K562 (cell line): Measurements from ENCODE around the gene PRCD. TPM values are rescaled to one million over a fixed set of nuclear protein-coding genes. Genes with fewer than 3 reads are reported as not detected.

Source experiments
- BCLAF1 ChIP-seq, 2 experiments: fragments of 450-650 bp in 1 of 2; IDR thresholded peaks; 2 replicates each; pipeline ENCODE4 v1.6.1; 2011 to 2017; ENCODE audit warnings: low read depth in 2 of 2, antibody characterized with exemption in 1 of 2, borderline replicate concordance in 1 of 2, low read length in 1 of 2, mild to moderate bottlenecking in 1 of 2, mixed read lengths in 1 of 2; ENCODE audit not compliant: control insufficient read depth in 1 of 2
- CBX1 ChIP-seq: sonication (generic); IDR thresholded peaks from 2 replicates; pipeline ENCODE4 v1.6.1; 2016; ENCODE audit warnings: antibody characterized with exemption, low read depth, mild to moderate bottlenecking
- DIDO1 ChIP-seq: fragments of 450-650 bp; IDR thresholded peaks from 2 replicates; pipeline ENCODE4 v1.6.1; 2016; ENCODE audit warnings: low read depth, missing biosample characterization, missing genetic modification characterization
- FOXA3 ChIP-seq, 2 experiments: fragments of 450-650 bp in 1 of 2; sonication (generic) in 1 of 2; formaldehyde crosslinking; IDR thresholded peaks in 1 of 2; conservative IDR thresholded peaks in 1 of 2; 2 replicates each; pipeline versions ENCODE4 v1.4.0 to v1.8.0; 2020 to 2022; ENCODE audit warnings: mild to moderate bottlenecking in 2 of 2, missing genetic modification reagents in 1 of 2
- KDM2B ChIP-seq: fragments of 250-450 bp; sonication (Bioruptor Pico); IDR thresholded peaks from 2 replicates; pipeline ENCODE4 v1.8.0; 2021; ENCODE audit warnings: mild to moderate bottlenecking, moderate library complexity
- MCM2 ChIP-seq: fragments of 450-650 bp; IDR thresholded peaks from 2 replicates; pipeline ENCODE4 v1.6.1; 2017; ENCODE audit warnings: low read depth, mild to moderate bottlenecking
- RBBP5 ChIP-seq: fragments of 200-600 bp; sonication (generic); IDR thresholded peaks from 2 replicates; pipeline ENCODE4 v1.6.1; 2012; ENCODE audit warnings: borderline replicate concordance, mild to moderate bottlenecking, low read length, control low read depth, inconsistent platforms; ENCODE audit not compliant: insufficient read depth, poor library complexity, severe bottlenecking
- RBM25 ChIP-seq: fragments of 200-400 bp; formaldehyde crosslinking; IDR thresholded peaks from 2 replicates; pipeline ENCODE4 v1.6.1; 2018; ENCODE audit warnings: low read length, low read depth, moderate library complexity; ENCODE audit not compliant: severe bottlenecking
- SMAD2 ChIP-seq: fragments of 150-350 bp; IDR thresholded peaks from 2 replicates; pipeline ENCODE4 v1.6.1; 2014; ENCODE audit warnings: low read depth, mild to moderate bottlenecking, low read length
- ZNF212 ChIP-seq: fragments of 450-650 bp; formaldehyde crosslinking; IDR thresholded peaks from 2 replicates; pipeline ENCODE4 v1.4.0; 2020; ENCODE audit warnings: mild to moderate bottlenecking
- ZZZ3 ChIP-seq: fragments of 450-650 bp; IDR thresholded peaks from 2 replicates; pipeline ENCODE4 v1.6.1; 2016; ENCODE audit warnings: antibody characterized with exemption, mild to moderate bottlenecking, moderate library complexity
- polyA plus RNA-seq, 8 experiments: library from polyadenylated mRNA; depleted of rRNA in 4 of 8; stranded (reverse) in 5 of 8; unstranded in 3 of 8; fragments of >200 nt; fragmentation: Nextera tagmentation in 2 of 8; fragmentation: Illumina TruSeq in 1 of 8; extraction: Ambion mirVana in 2 of 8; extraction: Trizol in 1 of 8; gene quantifications; 2 replicates each; pipeline versions ENCODE4 v1.2.1 to v1.2.3, GENCODE V29; 2011 to 2014; ENCODE audit warnings: inconsistent platforms in 1 of 8, missing spikeins in 1 of 8
- total RNA-seq, 7 experiments: library from RNA; depleted of rRNA in 6 of 7; stranded (reverse); fragments of >200 nt in 6 of 7; fragmentation: Illumina TruSeq in 2 of 7; extraction: Trizol in 2 of 7; gene quantifications; 2 replicates each; pipeline versions ENCODE4 v1.2.1 to v1.2.3, GENCODE V29; 2011 to 2021; ENCODE audit warnings: low replicate concordance in 1 of 7
- TF ChIP-seq, protein P1 (sequence below): fragments of 450-650 bp; IDR thresholded peaks from 2 replicates; pipeline ENCODE4 v1.6.1; 2016; ENCODE audit warnings: mild to moderate bottlenecking, moderate library complexity

PRCD gene
- total and polyA plus RNA-seq, 9 of the 15 experiments (the other 6 are each of a cell fraction or from before 2014, with no cell fraction given), result 0.20 to 0.25 (median 0.21) TPM; not detected in 6

DNA sequence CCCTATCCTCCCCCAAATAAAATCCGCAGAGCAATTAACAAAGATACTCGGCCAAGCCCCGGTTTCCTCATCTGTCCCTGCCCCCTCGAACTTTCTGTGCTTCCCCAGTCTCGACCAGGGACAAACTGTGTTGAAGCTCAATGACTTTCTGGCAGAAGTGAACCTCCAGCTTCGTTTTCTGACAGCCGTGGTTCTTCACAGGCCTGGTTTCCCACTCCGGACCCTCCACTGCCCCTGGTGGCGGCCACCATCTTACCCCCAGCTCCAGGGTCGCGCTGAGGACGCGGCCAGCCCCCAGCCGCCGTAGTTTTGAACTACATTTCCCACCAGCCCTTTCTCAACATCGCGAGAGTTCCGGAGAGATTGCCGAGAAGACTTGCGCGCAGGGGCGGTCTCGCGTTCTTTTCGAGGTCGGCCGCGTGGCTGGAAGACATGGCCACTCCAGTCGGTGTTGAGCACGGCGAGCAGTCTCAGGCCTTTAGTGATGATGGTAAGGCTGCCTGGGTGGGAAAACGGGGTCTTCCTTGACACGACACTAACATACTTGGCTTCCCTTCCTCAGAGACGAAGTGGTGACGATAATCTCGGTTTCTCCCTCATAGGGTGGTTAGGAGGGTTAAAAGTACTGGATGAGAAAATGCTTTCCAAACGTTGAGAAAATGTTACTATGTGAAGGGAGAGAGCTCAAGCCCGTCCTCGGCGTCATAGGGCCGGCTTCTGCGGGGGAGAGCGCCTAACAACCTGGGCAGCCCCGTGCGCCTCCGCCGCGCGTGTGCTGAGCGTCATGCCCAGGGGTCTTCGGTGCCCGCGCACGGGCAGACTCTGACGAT, 17.7 kb downstream of the PRCD start (continued):
- TF ChIP-seq, protein P1, sequence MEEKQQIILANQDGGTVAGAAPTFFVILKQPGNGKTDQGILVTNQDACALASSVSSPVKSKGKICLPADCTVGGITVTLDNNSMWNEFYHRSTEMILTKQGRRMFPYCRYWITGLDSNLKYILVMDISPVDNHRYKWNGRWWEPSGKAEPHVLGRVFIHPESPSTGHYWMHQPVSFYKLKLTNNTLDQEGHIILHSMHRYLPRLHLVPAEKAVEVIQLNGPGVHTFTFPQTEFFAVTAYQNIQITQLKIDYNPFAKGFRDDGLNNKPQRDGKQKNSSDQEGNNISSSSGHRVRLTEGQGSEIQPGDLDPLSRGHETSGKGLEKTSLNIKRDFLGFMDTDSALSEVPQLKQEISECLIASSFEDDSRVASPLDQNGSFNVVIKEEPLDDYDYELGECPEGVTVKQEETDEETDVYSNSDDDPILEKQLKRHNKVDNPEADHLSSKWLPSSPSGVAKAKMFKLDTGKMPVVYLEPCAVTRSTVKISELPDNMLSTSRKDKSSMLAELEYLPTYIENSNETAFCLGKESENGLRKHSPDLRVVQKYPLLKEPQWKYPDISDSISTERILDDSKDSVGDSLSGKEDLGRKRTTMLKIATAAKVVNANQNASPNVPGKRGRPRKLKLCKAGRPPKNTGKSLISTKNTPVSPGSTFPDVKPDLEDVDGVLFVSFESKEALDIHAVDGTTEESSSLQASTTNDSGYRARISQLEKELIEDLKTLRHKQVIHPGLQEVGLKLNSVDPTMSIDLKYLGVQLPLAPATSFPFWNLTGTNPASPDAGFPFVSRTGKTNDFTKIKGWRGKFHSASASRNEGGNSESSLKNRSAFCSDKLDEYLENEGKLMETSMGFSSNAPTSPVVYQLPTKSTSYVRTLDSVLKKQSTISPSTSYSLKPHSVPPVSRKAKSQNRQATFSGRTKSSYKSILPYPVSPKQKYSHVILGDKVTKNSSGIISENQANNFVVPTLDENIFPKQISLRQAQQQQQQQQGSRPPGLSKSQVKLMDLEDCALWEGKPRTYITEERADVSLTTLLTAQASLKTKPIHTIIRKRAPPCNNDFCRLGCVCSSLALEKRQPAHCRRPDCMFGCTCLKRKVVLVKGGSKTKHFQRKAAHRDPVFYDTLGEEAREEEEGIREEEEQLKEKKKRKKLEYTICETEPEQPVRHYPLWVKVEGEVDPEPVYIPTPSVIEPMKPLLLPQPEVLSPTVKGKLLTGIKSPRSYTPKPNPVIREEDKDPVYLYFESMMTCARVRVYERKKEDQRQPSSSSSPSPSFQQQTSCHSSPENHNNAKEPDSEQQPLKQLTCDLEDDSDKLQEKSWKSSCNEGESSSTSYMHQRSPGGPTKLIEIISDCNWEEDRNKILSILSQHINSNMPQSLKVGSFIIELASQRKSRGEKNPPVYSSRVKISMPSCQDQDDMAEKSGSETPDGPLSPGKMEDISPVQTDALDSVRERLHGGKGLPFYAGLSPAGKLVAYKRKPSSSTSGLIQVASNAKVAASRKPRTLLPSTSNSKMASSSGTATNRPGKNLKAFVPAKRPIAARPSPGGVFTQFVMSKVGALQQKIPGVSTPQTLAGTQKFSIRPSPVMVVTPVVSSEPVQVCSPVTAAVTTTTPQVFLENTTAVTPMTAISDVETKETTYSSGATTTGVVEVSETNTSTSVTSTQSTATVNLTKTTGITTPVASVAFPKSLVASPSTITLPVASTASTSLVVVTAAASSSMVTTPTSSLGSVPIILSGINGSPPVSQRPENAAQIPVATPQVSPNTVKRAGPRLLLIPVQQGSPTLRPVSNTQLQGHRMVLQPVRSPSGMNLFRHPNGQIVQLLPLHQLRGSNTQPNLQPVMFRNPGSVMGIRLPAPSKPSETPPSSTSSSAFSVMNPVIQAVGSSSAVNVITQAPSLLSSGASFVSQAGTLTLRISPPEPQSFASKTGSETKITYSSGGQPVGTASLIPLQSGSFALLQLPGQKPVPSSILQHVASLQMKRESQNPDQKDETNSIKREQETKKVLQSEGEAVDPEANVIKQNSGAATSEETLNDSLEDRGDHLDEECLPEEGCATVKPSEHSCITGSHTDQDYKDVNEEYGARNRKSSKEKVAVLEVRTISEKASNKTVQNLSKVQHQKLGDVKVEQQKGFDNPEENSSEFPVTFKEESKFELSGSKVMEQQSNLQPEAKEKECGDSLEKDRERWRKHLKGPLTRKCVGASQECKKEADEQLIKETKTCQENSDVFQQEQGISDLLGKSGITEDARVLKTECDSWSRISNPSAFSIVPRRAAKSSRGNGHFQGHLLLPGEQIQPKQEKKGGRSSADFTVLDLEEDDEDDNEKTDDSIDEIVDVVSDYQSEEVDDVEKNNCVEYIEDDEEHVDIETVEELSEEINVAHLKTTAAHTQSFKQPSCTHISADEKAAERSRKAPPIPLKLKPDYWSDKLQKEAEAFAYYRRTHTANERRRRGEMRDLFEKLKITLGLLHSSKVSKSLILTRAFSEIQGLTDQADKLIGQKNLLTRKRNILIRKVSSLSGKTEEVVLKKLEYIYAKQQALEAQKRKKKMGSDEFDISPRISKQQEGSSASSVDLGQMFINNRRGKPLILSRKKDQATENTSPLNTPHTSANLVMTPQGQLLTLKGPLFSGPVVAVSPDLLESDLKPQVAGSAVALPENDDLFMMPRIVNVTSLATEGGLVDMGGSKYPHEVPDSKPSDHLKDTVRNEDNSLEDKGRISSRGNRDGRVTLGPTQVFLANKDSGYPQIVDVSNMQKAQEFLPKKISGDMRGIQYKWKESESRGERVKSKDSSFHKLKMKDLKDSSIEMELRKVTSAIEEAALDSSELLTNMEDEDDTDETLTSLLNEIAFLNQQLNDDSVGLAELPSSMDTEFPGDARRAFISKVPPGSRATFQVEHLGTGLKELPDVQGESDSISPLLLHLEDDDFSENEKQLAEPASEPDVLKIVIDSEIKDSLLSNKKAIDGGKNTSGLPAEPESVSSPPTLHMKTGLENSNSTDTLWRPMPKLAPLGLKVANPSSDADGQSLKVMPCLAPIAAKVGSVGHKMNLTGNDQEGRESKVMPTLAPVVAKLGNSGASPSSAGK, result peak; percentile 92
- TF ChIP-seq SMAD2 (no peak), RBM25 (peak; percentile 97), BCLAF1 (IDR thresholded peaks at IDR 0.05; ENCODE audit: borderline replicate concordance in 1 of 2, control insufficient read depth in 1 of 2, low read depth in 2 of 2, low read length in 1 of 2) (no peak), CBX1 (no peak), ZNF212 (CRISPR knock-in tag) (no peak), FOXA3 (CRISPR knock-in tag; conservative IDR thresholded peaks at IDR 0.05 in 1 of 2, IDR thresholded peaks at IDR 0.05 in 1 of 2) (no peak), RBBP5 (peak; percentile 50), DIDO1 (tag) (no peak), MCM2 (no peak), ZZZ3 (no peak), KDM2B (CRISPR knock-in tag) (no peak)
